Central memory CD8-positive, alpha-beta T cell (primary cell): ENCODE data around the gene PSMA7.

Source experiments
- ATAC-seq: fragments of 150-1000 bp; cut with Tn5 transposase; replicated peaks from 2 replicates; pipeline ENCODE4 v1.10.0; 2022; ENCODE audit warnings: mild to moderate bottlenecking, moderate FRiP score, moderate number of reproducible peaks; ENCODE audit not compliant: poor library complexity, severe bottlenecking; ENCODE audit errors: extremely low read depth
- DNase-seq, 2 donors: peaks; one replicate each; pipeline ENCODE4 v3.0.0; 2021; ENCODE audit warnings: low spot score in 2 of 2
- H3K27ac Mint-ChIP-seq: one replicate; pipeline ENCODE4 v1.8.0; 2022; ENCODE audit warnings: low read depth, mild to moderate bottlenecking, moderate library complexity, mixed read lengths
- H3K27me3 Mint-ChIP-seq: one replicate; pipeline ENCODE4 v1.8.0; 2022; ENCODE audit warnings: mixed read lengths
- H3K36me3 Mint-ChIP-seq: one replicate; pipeline ENCODE4 v1.8.0; 2022; ENCODE audit warnings: mild to moderate bottlenecking, moderate library complexity, mixed read lengths; ENCODE audit not compliant: insufficient read depth
- H3K4me1 Mint-ChIP-seq: one replicate; pipeline ENCODE4 v1.8.0; 2022; ENCODE audit warnings: mixed read lengths
- H3K4me3 Mint-ChIP-seq: one replicate; pipeline ENCODE4 v1.8.0; 2022; ENCODE audit warnings: mild to moderate bottlenecking, moderate library complexity, mixed read lengths
- H3K9me3 Mint-ChIP-seq: one replicate; pipeline ENCODE4 v1.8.0; 2022; ENCODE audit warnings: mixed read lengths

PSMA7 gene

DNA sequence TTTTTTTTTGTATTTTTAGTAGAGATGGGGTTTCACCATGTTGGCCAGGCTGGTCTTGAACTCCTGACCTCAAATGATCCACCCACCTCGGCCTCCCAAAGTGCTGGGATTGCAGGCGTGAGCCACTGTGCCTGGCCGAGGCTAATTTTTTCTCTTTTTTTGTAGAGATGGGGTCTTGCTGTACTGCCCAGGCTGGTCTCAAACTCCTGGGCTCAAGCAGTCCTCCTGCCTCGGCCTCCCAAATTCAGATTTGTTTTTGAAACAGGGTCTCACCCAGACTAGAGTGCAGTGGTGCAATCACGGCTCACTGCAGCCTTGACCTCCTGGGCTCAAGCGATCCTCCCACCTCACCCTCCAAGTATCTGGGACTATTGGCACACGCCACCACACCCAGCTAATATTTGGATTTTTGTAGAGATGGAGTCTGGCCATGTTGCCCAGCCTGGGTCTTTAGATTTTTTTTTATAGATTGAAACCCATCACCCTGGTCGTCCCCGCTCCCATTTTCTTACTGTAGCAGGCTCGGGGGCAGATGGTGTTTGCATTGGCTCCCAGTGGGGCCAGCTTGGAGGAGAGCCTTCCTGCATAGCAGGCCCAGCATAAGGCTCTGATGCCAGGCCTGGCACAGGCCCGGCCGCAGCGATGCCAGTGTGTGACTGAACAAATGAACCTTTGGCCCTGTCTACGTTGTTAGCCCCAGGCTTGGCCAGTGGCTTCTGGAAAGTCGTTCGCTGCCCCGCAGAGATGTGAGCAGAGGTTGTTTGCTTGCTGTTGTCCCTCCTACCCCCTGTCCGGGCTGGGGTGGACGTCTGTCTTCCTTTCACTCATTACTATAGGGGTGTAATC, 35.3 kb upstream of the PSMA7 start:
- Mint-ChIP-seq H3K4me1 (peaks cover 9% of the 10 kb centered on the region), H3K27me3 (no peaks in the 10 kb centered on the region), H3K27ac (no peak overlapping the region), H3K36me3 (peaks cover 18% of the 10 kb centered on the region), H3K9me3 (no peaks in the 10 kb centered on the region), H3K4me3 (no peak overlapping the region)
- ATAC-seq, result no peak
- DNase-seq, result no peak

DNA sequence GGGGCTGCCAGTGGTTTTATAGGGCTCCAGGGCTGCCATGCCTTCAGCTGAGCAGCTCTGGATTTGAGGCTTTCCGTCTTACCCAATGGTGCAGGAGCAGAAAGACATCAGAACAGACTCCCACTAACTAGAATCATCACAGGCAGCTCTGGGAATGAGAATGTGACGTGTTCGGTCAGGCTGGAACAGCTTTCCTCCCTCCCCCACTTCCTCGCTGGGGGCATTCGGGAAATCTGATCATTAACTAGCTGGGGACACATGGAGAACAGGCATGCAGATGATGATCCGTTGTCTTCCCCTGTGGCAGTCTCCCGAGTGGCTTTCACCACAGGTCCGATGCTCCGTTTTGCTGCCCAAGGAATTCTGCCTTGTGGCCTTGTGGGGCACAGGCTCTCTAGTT, 34.1 kb upstream of the PSMA7 start:
- Mint-ChIP-seq H3K9me3 (no peaks in the 10 kb centered on the region), H3K4me3 (no peak overlapping the region), H3K27me3 (no peaks in the 10 kb centered on the region), H3K4me1 (peaks cover 5% of the 10 kb centered on the region), H3K27ac (no peak overlapping the region), H3K36me3 (peaks cover 13% of the 10 kb centered on the region)
- ATAC-seq (no peak), DNase-seq (no peak)

DNA sequence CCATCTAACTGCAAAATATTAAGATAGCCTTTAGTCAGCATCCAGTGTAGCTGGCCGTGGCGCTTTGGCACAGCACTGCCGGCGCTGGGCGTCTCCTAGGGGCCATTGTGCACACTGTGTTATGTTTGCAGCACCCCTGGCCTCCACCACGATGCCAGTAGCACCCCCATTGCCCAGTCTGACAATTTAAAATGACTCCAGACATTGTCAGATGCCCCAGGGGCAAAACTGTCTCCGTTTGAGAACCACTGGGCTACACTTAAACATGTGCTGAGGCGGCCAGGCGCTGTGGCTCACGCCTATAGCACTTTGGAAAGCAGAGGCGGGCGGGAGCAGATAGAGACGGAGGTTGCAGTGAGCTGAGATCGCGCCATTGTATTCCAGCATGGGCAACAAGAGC, 33.7 kb upstream of the PSMA7 start:
- H3K4me1 Mint-ChIP-seq, result peaks cover 2% of the 10 kb centered on the region
- H3K27me3 Mint-ChIP-seq, result no peaks in the 10 kb centered on the region
- ATAC-seq (no peak), DNase-seq (no peak)
- H3K9me3 Mint-ChIP-seq, result no peaks in the 10 kb centered on the region
- no peak overlapping the region for H3K4me3 Mint-ChIP-seq
- H3K36me3 Mint-ChIP-seq, result peaks cover 10% of the 10 kb centered on the region
- H3K27ac Mint-ChIP-seq, result no peak overlapping the region

DNA sequence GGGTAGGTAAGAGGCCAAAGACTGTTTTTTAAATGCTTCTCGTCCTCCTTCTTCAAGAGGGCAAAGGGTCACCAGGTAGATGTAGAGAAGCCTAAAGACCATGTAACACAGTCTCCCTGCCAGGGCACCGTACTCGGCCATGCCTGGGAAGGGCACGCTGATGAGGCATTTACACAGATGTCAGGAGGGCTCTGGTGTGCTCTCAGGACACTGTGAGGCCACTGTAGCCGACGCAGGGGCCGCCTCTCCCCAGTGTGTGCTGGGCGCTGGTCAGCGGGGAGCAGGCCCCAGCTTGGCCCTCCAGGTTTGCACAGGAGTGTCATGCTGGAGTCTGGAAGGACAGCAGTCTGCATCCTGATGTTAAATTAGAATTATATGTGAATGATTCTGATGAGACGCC, 32.5 kb upstream of the PSMA7 start:
- H3K36me3 Mint-ChIP-seq, result peaks cover 10% of the 10 kb centered on the region
- H3K27me3 Mint-ChIP-seq, result no peaks in the 10 kb centered on the region
- H3K4me3 Mint-ChIP-seq, result no peak overlapping the region

DNA sequence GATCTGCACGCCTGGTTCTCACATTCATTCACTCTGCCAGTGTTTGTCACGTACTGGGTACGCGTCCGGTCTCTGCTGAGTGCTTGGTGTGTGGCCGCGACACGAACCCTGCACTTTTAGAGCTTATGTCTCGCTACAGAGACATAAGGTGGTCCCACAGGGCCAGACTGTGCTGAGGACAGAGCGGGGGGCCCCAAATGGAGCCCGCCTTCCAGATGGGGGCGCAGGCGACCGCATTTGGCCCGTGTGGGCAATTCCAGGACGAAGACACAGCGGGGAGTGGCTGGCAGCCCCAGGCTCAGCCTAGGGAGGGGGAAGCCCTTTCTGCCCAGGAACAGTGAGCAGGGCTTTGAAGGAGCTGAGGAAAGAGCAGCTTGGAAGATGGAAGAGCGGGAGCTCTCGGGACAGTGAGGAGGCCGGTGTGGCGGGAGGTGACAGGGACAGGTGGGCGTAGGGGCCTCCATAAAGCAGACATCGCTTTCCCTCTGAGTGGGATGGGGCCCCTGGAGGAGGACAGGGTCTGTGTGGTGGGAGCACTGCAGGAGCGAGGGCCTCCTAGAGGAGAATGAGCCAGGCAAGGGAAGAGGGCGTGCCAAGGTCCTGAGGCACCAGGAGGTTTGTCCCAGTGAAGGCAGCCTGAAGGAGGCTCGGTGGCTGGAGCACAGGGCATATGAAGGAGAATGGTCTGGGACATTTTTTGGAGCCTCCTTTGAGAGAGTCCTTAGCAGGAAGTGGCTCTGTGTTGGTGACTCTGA, 31.9 kb upstream of the PSMA7 start:
- H3K9me3 Mint-ChIP-seq, result no peaks in the 10 kb centered on the region
- H3K27ac Mint-ChIP-seq, result no peak overlapping the region
- H3K4me3 Mint-ChIP-seq, result no peak overlapping the region
- no peaks in the 10 kb centered on the region for H3K27me3 Mint-ChIP-seq
- H3K36me3 Mint-ChIP-seq, result peaks cover 10% of the 10 kb centered on the region
- H3K4me1 Mint-ChIP-seq, result no peaks in the 10 kb centered on the region
- ATAC-seq (no peak), DNase-seq (no peak)

More for the DNA sequence above, 32.5 kb upstream of the PSMA7 start:
- Mint-ChIP-seq H3K9me3 (no peaks in the 10 kb centered on the region), H3K27ac (no peak overlapping the region), H3K4me1 (no peaks in the 10 kb centered on the region)
- DNase-seq, result no peak
- no peak for ATAC-seq

DNA sequence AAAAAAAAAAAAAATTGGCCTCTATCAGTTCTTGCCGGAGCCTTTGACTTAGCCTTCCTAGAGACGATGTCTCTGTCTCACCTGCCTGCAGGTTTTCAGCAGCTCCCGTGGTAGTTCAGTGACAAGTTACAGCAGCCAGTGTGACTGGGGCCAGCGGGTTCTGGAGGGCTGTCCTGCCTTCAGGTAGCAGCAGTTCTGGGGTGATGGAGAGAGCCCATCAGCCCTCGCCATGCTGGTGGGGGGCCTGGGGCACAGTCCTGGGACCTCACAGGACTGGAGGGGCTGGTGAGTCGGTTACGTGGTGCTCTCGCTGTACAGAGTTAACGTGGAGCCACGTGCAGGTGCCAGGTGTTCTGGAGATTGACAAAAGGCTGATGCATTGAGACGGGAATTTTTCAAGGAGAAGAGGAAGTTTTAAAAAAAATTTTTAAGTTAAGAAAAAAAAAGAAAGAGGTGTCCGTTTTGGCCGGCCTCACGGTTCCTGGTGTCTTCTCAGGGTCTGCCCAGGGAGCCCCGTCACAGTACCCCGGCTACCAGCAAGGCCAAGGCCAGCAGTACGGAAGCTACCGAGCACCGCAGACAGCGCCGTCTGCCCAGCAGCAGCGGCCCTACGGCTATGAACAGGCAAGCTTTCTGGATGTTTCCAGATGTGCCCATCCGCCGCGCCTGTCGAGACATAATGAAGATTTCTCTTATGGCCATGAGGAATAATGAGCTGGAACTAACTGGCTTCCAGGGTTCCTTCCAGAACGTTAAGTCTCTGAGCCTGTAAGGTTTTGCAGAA, 31.0 kb upstream of the PSMA7 start:
- no peak overlapping the region for H3K27ac Mint-ChIP-seq
- H3K9me3 Mint-ChIP-seq, result no peaks in the 10 kb centered on the region
- no peaks in the 10 kb centered on the region for H3K27me3 Mint-ChIP-seq
- ATAC-seq, result no peak
- no peak overlapping the region for H3K4me3 Mint-ChIP-seq
- DNase-seq, result no peak
- H3K4me1 Mint-ChIP-seq, result no peaks in the 10 kb centered on the region
- peaks cover 10% of the 10 kb centered on the region for H3K36me3 Mint-ChIP-seq

DNA sequence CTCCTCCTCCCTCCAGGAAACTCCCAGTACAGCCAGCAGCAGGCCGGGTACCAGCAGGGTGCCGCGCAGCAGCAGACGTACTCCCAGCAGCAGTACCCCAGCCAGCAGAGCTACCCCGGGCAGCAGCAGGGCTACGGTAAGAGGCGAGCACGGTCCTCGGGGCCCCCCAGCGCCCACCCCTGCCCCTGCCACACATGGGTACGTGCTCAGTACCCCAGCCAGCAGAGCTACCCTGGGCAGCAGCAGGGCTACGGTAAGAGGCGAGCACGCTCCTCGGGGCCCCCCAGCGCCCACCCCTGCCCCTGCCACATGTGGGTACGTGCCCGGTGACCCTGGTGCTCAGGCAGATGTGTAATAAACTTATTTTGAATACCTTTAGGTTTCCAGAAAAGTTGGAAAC, 29.5 kb upstream of the PSMA7 start:
- Mint-ChIP-seq H3K27ac (no peak overlapping the region), H3K4me3 (no peak overlapping the region), H3K27me3 (no peaks in the 10 kb centered on the region), H3K36me3 (peaks cover 8% of the 10 kb centered on the region), H3K4me1 (no peaks in the 10 kb centered on the region), H3K9me3 (no peaks in the 10 kb centered on the region)
- no peak for DNase-seq
- no peak for ATAC-seq

DNA sequence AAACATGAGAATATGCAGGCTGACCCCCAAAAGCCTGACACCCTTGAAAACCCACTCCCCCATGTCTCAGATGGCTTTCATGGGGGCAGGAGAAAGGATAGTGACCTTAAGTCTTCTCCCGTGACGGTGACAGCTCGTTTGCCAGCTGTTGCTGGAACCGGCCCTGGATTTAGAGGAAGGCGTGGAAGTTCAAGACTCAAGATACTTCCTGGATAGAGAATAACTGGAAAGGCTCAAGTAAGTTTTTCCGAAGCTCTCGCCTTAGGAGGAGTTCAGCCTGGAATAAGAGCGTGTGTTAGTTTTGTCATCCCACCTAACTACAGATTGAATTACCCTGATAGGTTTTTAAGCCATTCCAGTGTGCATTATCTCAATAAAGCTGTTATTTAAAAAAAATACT, 28.1 kb upstream of the PSMA7 start:
- Mint-ChIP-seq H3K4me3 (no peak overlapping the region), H3K4me1 (no peaks in the 10 kb centered on the region), H3K27me3 (no peaks in the 10 kb centered on the region), H3K27ac (peak overlapping the region; percentile 16), H3K9me3 (no peaks in the 10 kb centered on the region), H3K36me3 (peaks cover 8% of the 10 kb centered on the region)
- DNase-seq, result no peak
- no peak for ATAC-seq

DNA sequence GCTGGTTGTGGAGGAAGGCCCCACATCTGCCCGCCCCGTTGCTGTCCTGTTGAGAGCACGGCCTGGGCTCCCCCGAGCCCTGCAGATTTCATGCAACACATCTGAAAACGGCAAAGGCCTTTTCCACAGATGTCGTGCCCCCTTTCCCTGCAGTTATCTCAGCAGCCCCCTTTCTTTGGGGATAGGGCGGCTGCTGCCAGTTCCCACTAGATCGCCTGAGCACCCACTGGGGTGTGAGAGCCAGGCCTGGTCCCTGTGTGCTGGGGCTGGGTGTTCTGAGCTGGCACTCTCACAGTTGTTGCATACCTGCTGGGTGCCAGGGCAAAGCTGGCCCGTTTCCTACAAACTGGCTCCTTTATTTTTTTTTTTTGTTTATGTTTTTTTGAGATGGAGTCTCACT, 27.3 kb upstream of the PSMA7 start:
- Mint-ChIP-seq H3K27me3 (no peaks in the 10 kb centered on the region), H3K27ac (peak overlapping the region; percentile 57), H3K4me3 (no peak overlapping the region), H3K9me3 (no peaks in the 10 kb centered on the region), H3K36me3 (peaks cover 6% of the 10 kb centered on the region), H3K4me1 (no peaks in the 10 kb centered on the region)
- ATAC-seq (no peak), DNase-seq (no peak)

DNA sequence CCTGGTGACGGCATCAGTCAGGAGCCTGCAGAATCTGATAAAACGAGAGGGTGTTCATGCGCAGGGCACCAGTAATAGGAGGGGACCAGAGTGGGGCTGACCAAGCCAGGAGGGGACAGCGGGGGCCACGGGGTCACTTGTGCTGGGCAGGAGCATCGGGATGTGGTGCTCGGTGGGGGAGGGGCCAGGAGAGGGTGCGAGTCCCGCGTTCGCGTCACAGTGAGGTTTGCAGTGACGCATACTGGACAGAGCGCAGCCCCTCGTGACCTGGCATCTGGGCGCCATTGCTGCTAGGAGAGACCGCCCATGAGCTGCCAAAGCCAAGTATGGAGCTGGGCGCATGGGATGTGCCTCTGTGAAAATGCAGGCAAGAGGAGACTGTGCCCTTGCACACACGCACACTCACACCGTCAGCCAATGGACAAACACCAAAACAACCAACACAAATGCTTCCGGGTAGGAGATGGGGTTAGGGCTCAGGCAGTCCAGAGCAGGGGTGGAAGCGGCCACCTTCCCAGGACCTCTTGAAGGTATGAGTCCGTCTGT, 25.8 kb upstream of the PSMA7 start:
- H3K4me1 Mint-ChIP-seq, result no peaks in the 10 kb centered on the region
- DNase-seq, result no peak
- no peak overlapping the region for H3K27ac Mint-ChIP-seq
- ATAC-seq, result no peak
- H3K9me3 Mint-ChIP-seq, result no peaks in the 10 kb centered on the region
- no peak overlapping the region for H3K4me3 Mint-ChIP-seq
- H3K36me3 Mint-ChIP-seq, result peaks cover 6% of the 10 kb centered on the region
- no peaks in the 10 kb centered on the region for H3K27me3 Mint-ChIP-seq

DNA sequence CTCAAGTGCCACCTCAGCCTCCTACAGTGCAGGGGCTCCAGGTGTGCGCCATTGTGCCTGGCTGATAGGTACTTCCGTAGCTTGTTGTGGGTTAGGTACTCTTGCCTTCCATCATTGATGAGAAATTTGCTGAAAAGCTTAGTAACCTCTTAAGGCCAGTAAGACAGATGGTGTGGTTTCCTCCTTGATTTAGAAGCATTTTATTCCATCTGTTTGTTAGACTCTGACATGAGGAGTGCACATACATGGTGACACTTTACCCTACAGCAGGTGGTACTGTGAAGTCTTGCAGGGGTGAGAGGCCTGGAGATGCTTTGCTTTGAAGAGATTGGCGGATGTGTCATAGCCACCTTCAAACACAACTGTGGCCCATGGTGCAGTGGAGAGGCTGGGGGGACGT, 24.9 kb upstream of the PSMA7 start:
- H3K27me3 Mint-ChIP-seq, result no peaks in the 10 kb centered on the region

DNA sequence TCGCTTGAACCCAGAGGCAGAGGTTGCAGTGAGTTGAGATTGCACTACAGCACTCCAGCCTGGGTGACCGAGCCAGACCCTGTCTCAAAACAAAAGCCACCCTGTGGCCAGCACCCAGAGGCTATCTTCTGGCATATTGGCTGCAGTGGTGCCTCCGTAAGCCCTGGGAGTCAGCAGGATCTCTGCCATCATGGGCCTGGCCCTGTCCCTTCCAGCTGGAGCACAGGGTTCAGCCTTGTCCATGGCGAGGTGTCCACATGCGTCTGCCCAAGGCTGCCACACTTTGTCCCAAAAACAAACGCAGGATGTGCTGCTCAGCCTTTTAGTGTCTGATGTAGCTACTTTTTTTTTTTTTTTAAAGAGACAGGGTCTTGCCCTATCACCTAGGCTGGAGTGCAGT, 24.3 kb upstream of the PSMA7 start:
- ATAC-seq (no peak), DNase-seq (no peak)
- Mint-ChIP-seq H3K27ac (no peak overlapping the region), H3K36me3 (peaks cover 8% of the 10 kb centered on the region), H3K4me3 (no peak overlapping the region), H3K4me1 (no peaks in the 10 kb centered on the region), H3K9me3 (no peaks in the 10 kb centered on the region), H3K27me3 (no peaks in the 10 kb centered on the region)

More for the DNA sequence above, 24.9 kb upstream of the PSMA7 start:
- H3K4me3 Mint-ChIP-seq, result no peak overlapping the region
- no peak for ATAC-seq
- H3K9me3 Mint-ChIP-seq, result no peaks in the 10 kb centered on the region
- peaks cover 7% of the 10 kb centered on the region for H3K36me3 Mint-ChIP-seq
- DNase-seq, result no peak
- no peaks in the 10 kb centered on the region for H3K4me1 Mint-ChIP-seq
- no peak overlapping the region for H3K27ac Mint-ChIP-seq
